HG02840 (cell line): ENCODE data around the gene SMIM29.

Source experiments
- ATAC-seq: cut with Tn5 transposase; IDR thresholded peaks from one replicate; pipeline ENCODE4 v1.9.1; 2021; ENCODE audit warnings: mild to moderate bottlenecking, moderate library complexity, moderate number of reproducible peaks; ENCODE audit not compliant: unreplicated experiment, low FRiP score

The SMIM29 gene

DNA sequence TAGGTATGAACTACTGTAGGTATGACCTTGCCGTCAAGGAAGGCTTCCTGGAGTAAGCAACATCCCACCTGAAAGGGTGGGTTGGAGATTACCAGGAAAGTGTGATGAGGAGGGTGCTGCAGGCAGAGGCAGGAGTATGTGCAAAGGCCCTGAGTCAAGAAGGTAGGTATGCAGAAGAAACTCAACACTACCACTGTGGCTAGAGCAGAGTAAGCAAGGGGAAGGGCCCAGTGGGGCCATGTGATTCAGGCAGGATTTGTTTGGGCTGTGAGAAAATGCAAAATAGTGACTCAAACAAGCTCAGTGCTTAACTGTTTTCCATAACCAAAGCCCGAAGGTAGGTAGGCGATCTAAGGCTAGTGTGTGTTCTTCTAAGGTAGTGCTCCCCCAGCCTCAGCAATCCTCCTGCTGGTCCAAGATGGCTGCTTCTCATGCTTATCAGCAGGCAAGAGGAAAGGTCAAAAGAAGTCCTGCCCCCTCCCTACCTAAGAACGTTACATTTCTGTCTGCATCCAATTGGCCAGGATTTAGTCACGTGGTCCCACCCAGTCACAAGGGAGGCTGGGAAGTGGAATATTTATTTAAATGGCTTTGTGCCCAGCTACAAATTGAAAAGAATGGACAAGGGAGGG, 48.4 kb downstream of the SMIM29 start:
- no peak for ATAC-seq

DNA sequence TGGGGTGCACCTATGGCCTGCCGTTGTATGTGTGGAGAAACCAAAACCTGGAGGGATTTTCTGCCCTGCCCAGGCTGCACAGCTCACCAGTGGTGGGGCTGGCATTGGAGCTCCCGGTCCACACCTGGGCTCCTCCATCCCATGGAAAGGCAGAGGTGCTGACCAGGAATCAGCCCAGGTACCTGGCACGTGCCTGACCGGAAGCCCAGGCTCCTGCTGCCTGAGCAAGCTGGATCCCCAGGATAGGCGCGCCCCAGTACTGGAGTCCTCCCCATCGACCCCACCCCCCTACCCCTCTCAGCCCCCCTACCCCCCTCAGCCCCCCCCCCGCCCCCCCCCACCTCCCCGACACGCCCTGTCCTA, 52.0 kb downstream of the SMIM29 start:
- ATAC-seq, result no peak
